KMS-11 (cell line): ENCODE measurements around the gene YIF1A.
A peak's percentile ranks its signal among the peaks of the same experiment; 100 is the strongest.

Experiments used
- H2AFZ ChIP-seq: fragments of 200-600 bp; sonication (generic); 2 replicates; pipeline ENCODE4 v1.6.1; 2016; ENCODE audit warnings: antibody characterized with exemption, mixed run types, low read depth
- H3K27ac ChIP-seq: fragments of 200-600 bp; sonication (generic); 2 replicates; pipeline ENCODE4 v1.6.1; 2016; ENCODE audit warnings: mild to moderate bottlenecking, mixed run types
- H3K27me3 ChIP-seq: fragments of 200-600 bp; sonication (generic); 2 replicates; pipeline ENCODE4 v1.6.1; 2017; ENCODE audit warnings: mild to moderate bottlenecking, low read depth, mixed run types, moderate library complexity; ENCODE audit not compliant: insufficient read depth
- H3K36me3 ChIP-seq: fragments of 200-600 bp; sonication (generic); 2 replicates; pipeline ENCODE4 v1.6.1; 2017; ENCODE audit warnings: mild to moderate bottlenecking, mixed run types; ENCODE audit not compliant: insufficient read depth
- H3K4me1 ChIP-seq: fragments of 200-600 bp; sonication (generic); 2 replicates; pipeline ENCODE4 v1.6.1; 2016; ENCODE audit warnings: mild to moderate bottlenecking, low read depth, mixed run types; ENCODE audit not compliant: poor library complexity, severe bottlenecking
- H3K4me2 ChIP-seq: fragments of 200-600 bp; sonication (generic); 2 replicates; pipeline ENCODE4 v1.7.0; 2016; ENCODE audit warnings: mild to moderate bottlenecking, mixed run types
- H3K4me3 ChIP-seq: fragments of 200-600 bp; sonication (generic); IDR thresholded peaks from 2 replicates; pipeline ENCODE4 v1.6.1; 2017; ENCODE audit warnings: low read depth, low read length, mixed read lengths; ENCODE audit not compliant: insufficient read depth
- H3K79me2 ChIP-seq: fragments of 200-600 bp; sonication (generic); 2 replicates; pipeline ENCODE4 v1.6.1; 2016; ENCODE audit warnings: low read depth, mixed run types; ENCODE audit not compliant: insufficient read depth
- H3K9ac ChIP-seq: fragments of 200-600 bp; sonication (generic); 2 replicates; pipeline ENCODE4 v1.6.1; 2016; ENCODE audit warnings: mild to moderate bottlenecking, mixed run types
- H4K20me1 ChIP-seq: fragments of 200-600 bp; sonication (generic); 2 replicates; pipeline ENCODE4 v1.6.1; 2016; ENCODE audit warnings: mild to moderate bottlenecking, mixed run types; ENCODE audit not compliant: insufficient read depth
- CTCF ChIP-seq: fragments of 200-600 bp; sonication (generic); conservative IDR thresholded peaks from 2 replicates; pipeline ENCODE4 v1.6.1; 2017; ENCODE audit warnings: low read depth, mild to moderate bottlenecking, antibody characterized with exemption, low read length, moderate library complexity, mixed read lengths

Gene YIF1A

GRCh38 chr11:66314561-66315497, 25.9 kb upstream of the YIF1A start:
- H2AFZ ChIP-seq = no peak overlapping the region
- no peaks in the 10 kb centered on the region for H3K36me3 ChIP-seq
- TF ChIP-seq CTCF = no peak
- H4K20me1 ChIP-seq = no peaks in the 10 kb centered on the region
- H3K79me2 ChIP-seq = no peaks in the 10 kb centered on the region
- no peak overlapping the region for H3K27ac ChIP-seq
- H3K9ac ChIP-seq = no peak overlapping the region
- peaks cover 7% of the 10 kb centered on the region for H3K4me1 ChIP-seq
- H3K4me3 ChIP-seq = no peak overlapping the region
- peaks cover 2% of the 10 kb centered on the region; the same call in 1 of the 2 replicates for H3K27me3 ChIP-seq
- H3K4me2 ChIP-seq = no peak overlapping the region

DNA sequence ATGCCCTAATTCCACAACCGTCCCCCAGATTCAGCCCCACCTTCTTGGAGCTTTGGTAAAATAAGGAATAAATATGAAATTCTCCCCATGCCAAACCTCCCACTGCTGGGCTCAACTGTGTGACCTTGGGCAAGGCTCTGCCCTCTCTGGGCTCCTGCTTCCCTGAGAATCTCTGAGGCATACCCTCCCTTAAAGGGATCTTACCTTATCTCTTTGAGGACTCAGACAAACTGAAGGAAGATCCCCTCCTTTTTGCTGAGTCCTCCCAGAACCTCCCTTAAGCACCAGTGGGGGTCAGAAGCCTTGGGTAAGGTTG, 25.2 kb upstream of the YIF1A start:
- TF ChIP-seq CTCF = no peak
- no peak overlapping the region for H3K9ac ChIP-seq
- no peak overlapping the region for H3K27ac ChIP-seq

DNA sequence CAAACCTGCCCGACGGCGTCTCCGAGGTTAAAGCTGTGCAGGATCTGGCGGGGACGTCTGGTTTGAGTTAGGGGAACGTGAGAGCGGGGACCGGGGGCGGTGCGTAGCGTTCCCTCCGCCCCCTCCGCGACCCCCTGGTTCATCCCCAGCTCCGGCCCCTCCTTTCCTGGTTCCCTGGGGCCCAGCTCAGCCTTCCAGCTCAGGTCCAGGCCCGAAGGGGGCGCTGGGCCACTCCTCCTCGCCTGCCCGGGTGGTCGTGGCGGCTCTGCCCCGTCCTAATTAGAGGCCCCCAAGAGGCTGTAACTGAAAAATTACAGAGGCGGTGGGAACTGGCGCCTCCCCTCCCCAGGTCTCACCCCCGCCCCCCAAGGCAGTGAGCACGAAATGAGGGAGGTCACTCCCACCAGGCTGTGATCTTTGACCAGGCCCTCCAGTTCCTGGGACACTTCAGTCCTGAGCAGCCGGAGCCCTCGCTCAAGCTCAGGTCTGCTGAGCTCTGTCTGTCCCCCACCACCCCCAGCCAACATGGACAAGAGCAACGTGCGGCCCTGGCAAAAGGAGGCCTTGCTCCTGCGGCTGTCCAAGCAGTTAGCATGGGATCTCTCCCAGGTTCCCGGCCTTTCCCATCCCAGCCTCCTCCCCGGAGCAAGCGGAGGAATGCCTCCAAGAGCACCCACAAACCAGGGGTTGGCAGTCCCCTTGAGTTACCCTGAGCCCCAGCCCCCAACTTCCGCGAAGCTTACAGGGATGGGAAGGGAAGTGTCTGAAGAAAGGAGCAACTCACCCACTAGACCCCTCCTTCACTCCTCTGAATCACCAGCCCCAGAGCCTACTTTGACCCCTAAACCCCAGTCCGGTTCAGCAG, 24.6 kb upstream of the YIF1A start:
- H3K36me3 ChIP-seq = no peaks in the 10 kb centered on the region
- H3K27me3 ChIP-seq = peaks cover 2% of the 10 kb centered on the region; the same call in 1 of the 2 replicates
- no peak overlapping the region; the same call in 1 of the 2 replicates for H3K9ac ChIP-seq
- H4K20me1 ChIP-seq = no peaks in the 10 kb centered on the region
- H3K4me3 ChIP-seq = no peak overlapping the region
- peaks cover 7% of the 10 kb centered on the region for H3K4me1 ChIP-seq
- H3K4me2 ChIP-seq = peak overlapping the region; percentile 59; the same call in 1 of the 2 replicates
- no peak overlapping the region for H3K27ac ChIP-seq
- H3K79me2 ChIP-seq = no peaks in the 10 kb centered on the region
- TF ChIP-seq CTCF = no peak
- H2AFZ ChIP-seq = peak overlapping the region; percentile 72

More for the DNA sequence above, 25.2 kb upstream of the YIF1A start:
- no peaks in the 10 kb centered on the region for H4K20me1 ChIP-seq
- no peak overlapping the region for H3K4me3 ChIP-seq
- no peak overlapping the region for H2AFZ ChIP-seq
- peaks cover 2% of the 10 kb centered on the region; the same call in 1 of the 2 replicates for H3K27me3 ChIP-seq
- peaks cover 7% of the 10 kb centered on the region for H3K4me1 ChIP-seq
- no peak overlapping the region for H3K4me2 ChIP-seq
- no peaks in the 10 kb centered on the region for H3K79me2 ChIP-seq
- no peaks in the 10 kb centered on the region for H3K36me3 ChIP-seq

GRCh38 chr11:66312549-66313320, 23.8 kb upstream of the YIF1A start:
- Histone ChIP-seq H3K4me2 (peak overlapping the region; percentile 89), H3K27ac (peak overlapping the region; percentile 64), H3K27me3 (peaks cover 2% of the 10 kb centered on the region; the same call in 1 of the 2 replicates), H3K79me2 (no peaks in the 10 kb centered on the region), H3K36me3 (no peaks in the 10 kb centered on the region), H3K4me1 (peaks cover 4% of the 10 kb centered on the region), H2AFZ (peak overlapping the region; percentile 74), H4K20me1 (no peaks in the 10 kb centered on the region), H3K4me3 (no peak overlapping the region), H3K9ac (no peak overlapping the region; the same call in 1 of the 2 replicates)
- TF ChIP-seq CTCF = no peak
